A673 (cell line): ENCODE data around the gene ACADVL.

Experiments used
- EZH2 ChIP-seq: fragments of 200-600 bp; sonication (generic); IDR thresholded peaks from 2 replicates; pipeline ENCODE4 v1.6.1; 2017; ENCODE audit warnings: borderline replicate concordance, low read depth, mild to moderate bottlenecking, mixed read lengths, antibody characterized with exemption, low read length; ENCODE audit not compliant: poor library complexity, severe bottlenecking
- TF ChIP-seq, protein P1 (sequence below): fragments of 300-800, 200-600 bp; sonication (generic); conservative IDR thresholded peaks from 2 replicates; pipeline ENCODE4 v1.5.1; 2017; ENCODE audit warnings: low read depth, mild to moderate bottlenecking, antibody characterized with exemption, low read length, moderate library complexity, mixed read lengths

DNA sequence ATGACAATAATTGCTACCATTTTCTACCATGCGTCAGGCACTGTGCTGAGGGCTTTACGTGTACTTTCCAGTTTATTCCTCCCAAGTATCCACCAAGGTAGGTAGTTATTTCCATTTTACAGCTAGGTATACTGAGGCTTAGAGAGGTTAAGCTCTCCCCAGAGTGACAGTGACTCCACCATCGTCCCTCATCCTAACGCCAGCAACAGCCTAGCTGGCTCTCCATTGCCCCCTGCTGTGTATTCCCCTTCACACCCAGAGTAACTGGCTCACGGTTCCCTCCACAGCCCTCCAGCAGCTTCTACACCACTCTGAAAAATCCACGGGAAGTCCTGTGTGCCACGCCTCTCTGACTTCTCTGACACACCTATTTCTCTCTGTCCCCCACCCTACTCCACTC, 33.5 kb upstream of the ACADVL start:
- TF ChIP-seq, protein P1, sequence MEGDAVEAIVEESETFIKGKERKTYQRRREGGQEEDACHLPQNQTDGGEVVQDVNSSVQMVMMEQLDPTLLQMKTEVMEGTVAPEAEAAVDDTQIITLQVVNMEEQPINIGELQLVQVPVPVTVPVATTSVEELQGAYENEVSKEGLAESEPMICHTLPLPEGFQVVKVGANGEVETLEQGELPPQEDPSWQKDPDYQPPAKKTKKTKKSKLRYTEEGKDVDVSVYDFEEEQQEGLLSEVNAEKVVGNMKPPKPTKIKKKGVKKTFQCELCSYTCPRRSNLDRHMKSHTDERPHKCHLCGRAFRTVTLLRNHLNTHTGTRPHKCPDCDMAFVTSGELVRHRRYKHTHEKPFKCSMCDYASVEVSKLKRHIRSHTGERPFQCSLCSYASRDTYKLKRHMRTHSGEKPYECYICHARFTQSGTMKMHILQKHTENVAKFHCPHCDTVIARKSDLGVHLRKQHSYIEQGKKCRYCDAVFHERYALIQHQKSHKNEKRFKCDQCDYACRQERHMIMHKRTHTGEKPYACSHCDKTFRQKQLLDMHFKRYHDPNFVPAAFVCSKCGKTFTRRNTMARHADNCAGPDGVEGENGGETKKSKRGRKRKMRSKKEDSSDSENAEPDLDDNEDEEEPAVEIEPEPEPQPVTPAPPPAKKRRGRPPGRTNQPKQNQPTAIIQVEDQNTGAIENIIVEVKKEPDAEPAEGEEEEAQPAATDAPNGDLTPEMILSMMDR = no peak
- no peak for TF ChIP-seq EZH2
